Measurements from ENCODE around the gene TBPL2. TPM values are rescaled to one million over a fixed set of nuclear protein-coding genes. Genes with fewer than 3 reads are reported as not detected.

The TBPL2 gene
- total RNA-seq, 2 donors from 2014 or later: not detected

DNA sequence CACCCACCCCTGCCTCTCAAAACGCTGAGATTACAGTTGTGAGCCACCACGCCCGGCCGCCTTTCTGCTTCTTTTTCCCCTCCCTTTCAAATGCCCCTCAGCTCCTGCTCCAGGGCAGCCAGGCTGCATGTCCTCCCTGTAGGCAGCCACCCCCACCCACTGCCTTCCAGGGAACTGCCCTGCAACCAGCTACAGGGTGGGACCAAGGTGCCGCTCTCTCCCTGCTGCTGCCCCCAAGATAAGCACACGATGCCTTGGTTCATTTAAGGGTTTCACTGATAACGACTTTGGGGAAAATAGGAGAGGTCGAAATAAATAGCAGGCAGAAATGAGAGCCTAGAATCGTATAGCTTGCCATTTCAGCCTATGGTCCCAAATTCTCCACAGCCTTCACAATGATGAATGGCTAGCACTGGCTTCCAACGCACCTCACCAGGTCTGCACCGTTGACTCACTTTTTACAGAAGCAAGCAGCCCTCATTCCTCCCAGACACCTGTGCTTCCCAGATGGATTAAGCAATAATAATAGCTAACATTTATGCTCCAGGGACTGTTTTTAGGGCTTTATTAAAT is 69.4 kb downstream of the TBPL2 start:
- Histone ChIP-seq H3K4me1 (replicated peaks) (peaks cover 3% of the 10 kb centered on the region), H3K4me3 (no peak overlapping the region), H3K9me3 (no peaks in the 10 kb centered on the region), H3K36me3 (peaks cover 0 to 5% of the 10 kb centered on the region in 2 donors), H3K27me3 (replicated peaks; ENCODE audit: insufficient read depth) (no peaks in the 10 kb centered on the region), H3K27ac (no peak overlapping the region)
- 88% methylated on average over 11 of the region's 11 CpGs for WGBS
- intact Hi-C loops (cut with DNase I): no loop called here
- DNase-seq (ENCODE audit: low spot score): no peak
- no peak for TF ChIP-seq POLR2A (IDR thresholded peaks at IDR 0.05)
- TF ChIP-seq POLR2AphosphoS5 (IDR thresholded peaks at IDR 0.05): no peak
- TF ChIP-seq, protein P1, sequence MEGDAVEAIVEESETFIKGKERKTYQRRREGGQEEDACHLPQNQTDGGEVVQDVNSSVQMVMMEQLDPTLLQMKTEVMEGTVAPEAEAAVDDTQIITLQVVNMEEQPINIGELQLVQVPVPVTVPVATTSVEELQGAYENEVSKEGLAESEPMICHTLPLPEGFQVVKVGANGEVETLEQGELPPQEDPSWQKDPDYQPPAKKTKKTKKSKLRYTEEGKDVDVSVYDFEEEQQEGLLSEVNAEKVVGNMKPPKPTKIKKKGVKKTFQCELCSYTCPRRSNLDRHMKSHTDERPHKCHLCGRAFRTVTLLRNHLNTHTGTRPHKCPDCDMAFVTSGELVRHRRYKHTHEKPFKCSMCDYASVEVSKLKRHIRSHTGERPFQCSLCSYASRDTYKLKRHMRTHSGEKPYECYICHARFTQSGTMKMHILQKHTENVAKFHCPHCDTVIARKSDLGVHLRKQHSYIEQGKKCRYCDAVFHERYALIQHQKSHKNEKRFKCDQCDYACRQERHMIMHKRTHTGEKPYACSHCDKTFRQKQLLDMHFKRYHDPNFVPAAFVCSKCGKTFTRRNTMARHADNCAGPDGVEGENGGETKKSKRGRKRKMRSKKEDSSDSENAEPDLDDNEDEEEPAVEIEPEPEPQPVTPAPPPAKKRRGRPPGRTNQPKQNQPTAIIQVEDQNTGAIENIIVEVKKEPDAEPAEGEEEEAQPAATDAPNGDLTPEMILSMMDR (IDR thresholded peaks at IDR 0.05): no peak

DNA sequence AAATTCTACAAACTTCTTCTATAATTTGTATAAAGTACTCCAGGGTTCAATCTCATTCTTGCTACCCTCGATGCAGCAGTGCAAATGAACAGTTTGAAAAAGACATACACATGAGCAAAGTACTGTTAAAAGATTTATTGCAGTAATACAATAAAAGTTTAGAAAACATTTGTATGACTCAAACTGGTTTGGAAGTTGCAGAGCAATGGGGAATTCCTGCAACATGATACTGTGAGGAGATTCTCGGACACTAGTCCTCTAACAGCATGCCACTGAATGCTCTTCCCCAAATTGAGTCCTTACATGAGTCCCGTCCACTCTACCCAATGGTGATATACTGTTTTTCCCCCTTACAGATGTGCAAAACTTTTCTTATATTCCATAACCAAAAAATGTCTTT is 74.1 kb downstream of the TBPL2 start:
- H3K27ac ChIP-seq: peak overlapping the region; percentile 6 to 55
- H3K9me3 ChIP-seq: no peaks in the 10 kb centered on the region
- 13% methylated on average over 3 of the region's 3 CpGs for WGBS
- no peaks in the 10 kb centered on the region for H3K27me3 ChIP-seq (replicated peaks; ENCODE audit: insufficient read depth)
- DNase-seq (ENCODE audit: low spot score): peak; percentile 43
- peaks cover 0 to 5% of the 10 kb centered on the region in 2 donors for H3K36me3 ChIP-seq
- peaks cover 7% of the 10 kb centered on the region for H3K4me1 ChIP-seq (replicated peaks)
- no peak for TF ChIP-seq POLR2A (IDR thresholded peaks at IDR 0.05)
- TF ChIP-seq POLR2AphosphoS5 (IDR thresholded peaks at IDR 0.05): peak; percentile 69
- TF ChIP-seq, protein P1 (IDR thresholded peaks at IDR 0.05): no peak
- intact Hi-C loops (cut with DNase I): no loop called here
- no peak overlapping the region for H3K4me3 ChIP-seq

Small RNAs within 50 kb of the gene (small RNA-seq; reads per million reads assigned to genes)
- gene AL356801.1: 0 reads per million in 2 donors

Other genes starting within 250 kb of the TBPL2 start
- gene DLGAP5, start 249.0 kb downstream of the TBPL2 start, total RNA-seq: 1 to 10 TPM in 1 of 2 donors, under 1 TPM in 1; 0.73 to 4.4 TPM
- gene FBXO34, start 169.2 kb downstream of the TBPL2 start, total RNA-seq: 10 to 100 TPM; 37.8 to 73.3 TPM
- 10 to 100 TPM; 12.5 to 21.9 TPM for gene ATG14, start 28.8 kb downstream of the TBPL2 start, total RNA-seq
- 100 to 1,000 TPM in 1 of 2 donors, 10 to 100 TPM in 1; 84.2 to 162 TPM for gene KTN1, start 139.6 kb upstream of the TBPL2 start, total RNA-seq